ENCODE results near the gene NRXN3. TPM values are rescaled to one million over a fixed set of nuclear protein-coding genes. Genes with fewer than 3 reads are reported as not detected.

Gene NRXN3
- total RNA-seq, 2 experiments from 2014 or later: not detected

GRCh38 chr14:78875049-78875448, 704.9 kb downstream of the NRXN3 start:
- CTCF ChIA-PET (ENCODE audit: unreplicated experiment): no interaction called here
- no peaks in the 10 kb centered on the region for H3K4me1 ChIP-seq (ENCODE audit: insufficient read depth, low read length, poor library complexity, severe bottlenecking)
- H3K27ac ChIP-seq (ENCODE audit: low read depth, low read length, poor library complexity, severe bottlenecking): no peak overlapping the region
- no peak overlapping the region for H3K4me3 ChIP-seq (ENCODE audit: low read depth, low read length, poor library complexity, severe bottlenecking)
- H3K79me2 ChIP-seq (ENCODE audit: insufficient read depth, low read depth, low read length): no peaks in the 10 kb centered on the region
- no peak for DNase-seq (ENCODE audit: low spot score)
- H3K36me3 ChIP-seq (ENCODE audit: insufficient read depth, low read length): no peaks in the 10 kb centered on the region
- no peaks in the 10 kb centered on the region for H4K20me1 ChIP-seq (ENCODE audit: insufficient read depth, low read length)
- H3K4me2 ChIP-seq (ENCODE audit: low read length): no peak overlapping the region
- POLR2A ChIA-PET: no interaction called here
- H3K9me2 ChIP-seq (ENCODE audit: insufficient read depth, low read length): no peaks in the 10 kb centered on the region
- no peak overlapping the region for H2AFZ ChIP-seq (ENCODE audit: low read length)
- no TSS peak for BruUV-seq (replicated peaks)
- intact Hi-C loops (cut with micrococcal nuclease; ENCODE audit: unreplicated experiment): no loop called here
- H3K9me3 ChIP-seq (ENCODE audit: low read length): no peaks in the 10 kb centered on the region
- TF ChIP-seq CTCF (conservative IDR thresholded peaks at IDR 0.05; ENCODE audit: low read length): no peak
- TF ChIP-seq EZH2phosphoT487 (IDR thresholded peaks at IDR 0.05; ENCODE audit: borderline replicate concordance, low read depth, low read length): no peak

- H3K9me3 ChIP-seq (ENCODE audit: low read length): no peaks in the 10 kb centered on the region
- no peak overlapping the region for H2AFZ ChIP-seq (ENCODE audit: low read length)
- no peak overlapping the region for H3K4me3 ChIP-seq (ENCODE audit: low read depth, low read length, poor library complexity, severe bottlenecking)
- CTCF ChIA-PET (ENCODE audit: unreplicated experiment): no interaction called here
- H3K27ac ChIP-seq (ENCODE audit: low read depth, low read length, poor library complexity, severe bottlenecking): no peak overlapping the region
- TF ChIP-seq EZH2phosphoT487 (IDR thresholded peaks at IDR 0.05; ENCODE audit: borderline replicate concordance, low read depth, low read length) (no peak), CTCF (conservative IDR thresholded peaks at IDR 0.05; ENCODE audit: low read length) (no peak)
- POLR2A ChIA-PET: no interaction called here
- intact Hi-C loops (cut with micrococcal nuclease; ENCODE audit: unreplicated experiment): no loop called here
- no TSS peak for BruUV-seq (replicated peaks)
- H3K4me1 ChIP-seq (ENCODE audit: insufficient read depth, low read length, poor library complexity, severe bottlenecking): no peaks in the 10 kb centered on the region
- H4K20me1 ChIP-seq (ENCODE audit: insufficient read depth, low read length): no peaks in the 10 kb centered on the region
- no peaks in the 10 kb centered on the region for H3K36me3 ChIP-seq (ENCODE audit: insufficient read depth, low read length)
- DNase-seq (ENCODE audit: low spot score): no peak
- no peaks in the 10 kb centered on the region for H3K79me2 ChIP-seq (ENCODE audit: insufficient read depth, low read depth, low read length)
- no peaks in the 10 kb centered on the region for H3K9me2 ChIP-seq (ENCODE audit: insufficient read depth, low read length)
- no peak overlapping the region for H3K4me2 ChIP-seq (ENCODE audit: low read length)
Observed at GRCh38 chr14:78885884-78886283, 715.7 kb downstream of the NRXN3 start.

GRCh38 chr14:78897443-78897842, 727.3 kb downstream of the NRXN3 start:
- Histone ChIP-seq H3K27ac (ENCODE audit: low read depth, low read length, poor library complexity, severe bottlenecking) (no peak overlapping the region), H3K4me3 (ENCODE audit: low read depth, low read length, poor library complexity, severe bottlenecking) (no peak overlapping the region), H3K9me3 (ENCODE audit: low read length) (no peaks in the 10 kb centered on the region), H4K20me1 (ENCODE audit: insufficient read depth, low read length) (no peaks in the 10 kb centered on the region), H3K4me1 (ENCODE audit: insufficient read depth, low read length, poor library complexity, severe bottlenecking) (no peaks in the 10 kb centered on the region), H3K9me2 (ENCODE audit: insufficient read depth, low read length) (no peaks in the 10 kb centered on the region), H2AFZ (ENCODE audit: low read length) (no peak overlapping the region), H3K79me2 (ENCODE audit: insufficient read depth, low read depth, low read length) (no peaks in the 10 kb centered on the region), H3K36me3 (ENCODE audit: insufficient read depth, low read length) (no peaks in the 10 kb centered on the region), H3K4me2 (ENCODE audit: low read length) (no peak overlapping the region)
- intact Hi-C loops (cut with micrococcal nuclease; ENCODE audit: unreplicated experiment): no loop called here
- CTCF ChIA-PET (ENCODE audit: unreplicated experiment): no interaction called here
- TF ChIP-seq EZH2phosphoT487 (IDR thresholded peaks at IDR 0.05; ENCODE audit: borderline replicate concordance, low read depth, low read length): no peak
- no peak for TF ChIP-seq CTCF (conservative IDR thresholded peaks at IDR 0.05; ENCODE audit: low read length)
- POLR2A ChIA-PET: interaction anchor here (1.3 kb wide), 1 partner anchor 181 kb away, joined by 3 read pairs; no protein-coding TSS in a partner anchor
- BruUV-seq (replicated peaks): no TSS peak
- no peak for DNase-seq (ENCODE audit: low spot score)
